Endothelial cell of umbilical vein (primary cell): ENCODE results near the gene ZNF398. TPM values are rescaled to one million over a fixed set of nuclear protein-coding genes. Genes with fewer than 3 reads are reported as not detected.

Experiments
- BruUV-seq: library from RNA; stranded (reverse); fragments of 400-500 nt; replicated peaks from 2 replicates; lab custom pipeline; 2021; lab: Mats Ljungman, UMichigan
- CTCF ChIA-PET: fragments of 300-600, 350-600 bp; sonication (Branson Sonifier 250); formaldehyde crosslinking; loops from one replicate; lab custom pipeline; 2021; ENCODE audit warnings: antibody characterized with exemption, inconsistent platforms; lab: Charles Lee
- POLR2A ChIA-PET: fragments of 300-600, 350-600 bp; sonication (Branson Sonifier 250); formaldehyde crosslinking; loops from one replicate; lab custom pipeline; 2021; ENCODE audit warnings: antibody characterized with exemption, inconsistent platforms; lab: Charles Lee
- DNase-seq: peaks from one replicate; pipeline ENCODE4 v3.0.0-alpha.2; 2011; ENCODE audit warnings: low read depth, low spot score
- FAIRE-seq: peaks from 2 replicates; lab custom pipeline; 2011; peaks lifted over from hg19 to GRCh38; lab: Jason Lieb, UNC
- H2AFZ ChIP-seq: 2 replicates; pipeline ENCODE4 v1.6.0; 2012; ENCODE audit warnings: low read depth, low read length, control low read depth, inconsistent platforms
- H3K27ac ChIP-seq: 2 replicates; pipeline ENCODE4 v1.5.1; 2011; ENCODE audit warnings: low read depth, mild to moderate bottlenecking, control low read depth, low read length, moderate library complexity; ENCODE audit not compliant: insufficient read depth
- H3K27me3 ChIP-seq, 2 experiments: 2 replicates each; pipeline versions ENCODE4 v1.6.0 to v1.6.1; 2011; ENCODE audit warnings: low read length in 2 of 2, mixed read lengths in 1 of 2; ENCODE audit not compliant: control insufficient read depth in 2 of 2, insufficient read depth in 2 of 2
- H3K36me3 ChIP-seq, 2 experiments: 2 replicates in 1 of 2; 3 replicates in 1 of 2; pipeline ENCODE4 v1.5.1; 2011; ENCODE audit warnings: low read length in 2 of 2, mild to moderate bottlenecking in 1 of 2, moderate library complexity in 1 of 2; ENCODE audit not compliant: control insufficient read depth in 2 of 2, insufficient read depth in 2 of 2; ENCODE audit errors: extremely low read depth in 1 of 2
- H3K4me1 ChIP-seq: 3 replicates; pipeline ENCODE4 v1.5.1; 2011; ENCODE audit warnings: mild to moderate bottlenecking, low read length; ENCODE audit not compliant: control insufficient read depth, insufficient read depth; ENCODE audit errors: extremely low read depth
- H3K4me2 ChIP-seq: 2 replicates; pipeline ENCODE4 v1.6.1; 2011; ENCODE audit warnings: low read length, control low read depth, mixed read lengths; ENCODE audit not compliant: insufficient read depth
- H3K4me3 ChIP-seq, 3 experiments: fragments of 200-600 bp in 1 of 3; sonication (generic), shearing (Covaris generic) in 1 of 3; replicated peaks in 1 of 3; 2 replicates each; pipeline ENCODE4 v1.5.1; 2011 to 2016; ENCODE audit warnings: control low read depth in 3 of 3, low read length in 3 of 3, mild to moderate bottlenecking in 2 of 3, inconsistent platforms in 1 of 3, low read depth in 1 of 3, moderate library complexity in 1 of 3; ENCODE audit not compliant: insufficient read depth in 1 of 3
- H3K79me2 ChIP-seq: 2 replicates; pipeline ENCODE4 v1.6.0; 2012; ENCODE audit warnings: low read length, inconsistent platforms; ENCODE audit not compliant: control insufficient read depth, insufficient read depth
- H3K9ac ChIP-seq: replicated peaks from 2 replicates; pipeline ENCODE3; 2011; ENCODE audit warnings: low read length, control low read depth; ENCODE audit not compliant: insufficient read depth; ENCODE audit errors: extremely low read depth
- H3K9me1 ChIP-seq: replicated peaks from 3 replicates; pipeline ENCODE4 v1.6.0; 2011; ENCODE audit warnings: mild to moderate bottlenecking, low read length; ENCODE audit not compliant: control insufficient read depth, insufficient read depth; ENCODE audit errors: extremely low read depth
- H3K9me3 ChIP-seq: replicated peaks from 2 replicates; pipeline ENCODE4 v1.5.1; 2012; ENCODE audit warnings: low read length, inconsistent platforms; ENCODE audit not compliant: control insufficient read depth, insufficient read depth
- H4K20me1 ChIP-seq: replicated peaks from 2 replicates; pipeline ENCODE3; 2011; ENCODE audit warnings: mild to moderate bottlenecking, low read length; ENCODE audit not compliant: control insufficient read depth, insufficient read depth; ENCODE audit errors: extremely low read depth
- EZH2 ChIP-seq: IDR thresholded peaks from 2 replicates; pipeline ENCODE4 v1.6.1; 2012; ENCODE audit warnings: borderline replicate concordance, low read depth, mild to moderate bottlenecking, moderate library complexity, low read length, inconsistent platforms; ENCODE audit not compliant: severe bottlenecking
- FOS ChIP-seq: IDR thresholded peaks from 2 replicates; pipeline ENCODE4 v1.6.1; 2011; ENCODE audit warnings: mild to moderate bottlenecking, low read length, moderate library complexity, borderline replicate concordance; ENCODE audit not compliant: insufficient read depth
- GATA2 ChIP-seq: IDR thresholded peaks from 2 replicates; pipeline ENCODE4 v1.7.0; 2011; ENCODE audit warnings: low read depth, mild to moderate bottlenecking, moderate library complexity, mixed read lengths, low read length; ENCODE audit not compliant: insufficient read length, insufficient read depth
- JUN ChIP-seq: IDR thresholded peaks from 2 replicates; pipeline ENCODE4 v1.6.1; 2011; ENCODE audit warnings: borderline replicate concordance, low read depth; ENCODE audit not compliant: insufficient read length, insufficient read depth
- MYC ChIP-seq: IDR thresholded peaks from one replicate; pipeline ENCODE4 v1.6.1; 2011; ENCODE audit warnings: mild to moderate bottlenecking, low read depth, low read length
- POLR2A ChIP-seq: IDR thresholded peaks from 2 replicates; pipeline ENCODE4 v1.6.1; 2012; ENCODE audit warnings: low read depth, mild to moderate bottlenecking, control low read depth, low read length
- POLR2AphosphoS5 ChIP-seq: IDR thresholded peaks from 2 replicates; pipeline ENCODE4 v1.6.1; 2012; ENCODE audit warnings: low read depth, mild to moderate bottlenecking, control low read depth, low read length, moderate library complexity; ENCODE audit not compliant: insufficient read depth
- dilution Hi-C: fragments of 300-500 bp; cut with MboI; formaldehyde crosslinking; loops from one replicate; pipeline ENCODE4 v1.15.0; 2019; ENCODE audit warnings: low sequenced_read_pairs; ENCODE audit not compliant: extremely low pct_ligation_motif_present
- intact Hi-C: fragments of 100-400 bp; cut with micrococcal nuclease; formaldehyde crosslinking; loops from one replicate; pipeline ENCODE4 v1.10.0; 2022
- polyA plus RNA-seq, 4 experiments: library from polyadenylated mRNA; depleted of rRNA in 3 of 4; stranded (reverse) in 3 of 4; unstranded in 1 of 4; fragments of >200 nt; gene quantifications; 2 replicates each; pipeline versions ENCODE4 v1.2.1 to v1.2.3, GENCODE V29; 2011 to 2012; ENCODE audit warnings: missing spikeins in 1 of 4
- total RNA-seq: library from RNA; stranded (reverse); gene quantifications from 2 replicates; pipeline ENCODE4 v1.2.3, GENCODE V29; 2021
- TF ChIP-seq, protein P1 (sequence below): IDR thresholded peaks from 2 replicates; pipeline ENCODE4 v1.6.1; 2011; ENCODE audit not compliant: insufficient read depth, insufficient read length
- TF ChIP-seq, protein P2 (sequence below), 2 donors: IDR thresholded peaks; 1 replicate in 1 of 2; 2 replicates in 1 of 2; pipeline ENCODE4 v1.5.1; 2011; ENCODE audit warnings: low read length in 2 of 2, mild to moderate bottlenecking in 2 of 2, moderate library complexity in 2 of 2, control low read depth in 1 of 2, inconsistent platforms in 1 of 2, low read depth in 1 of 2; ENCODE audit not compliant: insufficient read depth in 1 of 2; ENCODE audit errors: extremely low read depth in 1 of 2

ZNF398 gene
- total and polyA plus RNA-seq, 2 donors (not counting 3 experiments of a cell fraction or from before 2014, with no cell fraction given): 7.5 to 10.6 TPM

- Histone ChIP-seq H3K4me2 (peak overlapping the region; percentile 70), H3K27me3 (no peaks in the 10 kb centered on the region), H4K20me1 (no peaks in the 10 kb centered on the region), H3K79me2 (peaks cover 44% of the 10 kb centered on the region), H3K9me3 (no peaks in the 10 kb centered on the region), H3K9me1 (no peaks in the 10 kb centered on the region), H3K4me3 (peak overlapping the region; percentile 66 to 83 (median 70)), H3K9ac (peak overlapping the region; percentile 84), H3K36me3 (peaks cover 4 to 22% of the 10 kb centered on the region in 2 experiments), H3K27ac (no peak overlapping the region), H2AFZ (no peak overlapping the region), H3K4me1 (peaks cover 25% of the 10 kb centered on the region)
- DNase-seq (peak; percentile 21), FAIRE-seq (peak; percentile 18)
- TF ChIP-seq FOS (no peak), POLR2AphosphoS5 (no peak), EZH2 (no peak)
- TF ChIP-seq, protein P1, sequence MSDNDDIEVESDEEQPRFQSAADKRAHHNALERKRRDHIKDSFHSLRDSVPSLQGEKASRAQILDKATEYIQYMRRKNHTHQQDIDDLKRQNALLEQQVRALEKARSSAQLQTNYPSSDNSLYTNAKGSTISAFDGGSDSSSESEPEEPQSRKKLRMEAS: no peak
- POLR2A ChIA-PET: no interaction called here
- CTCF ChIA-PET: interaction anchor here (1.2 to 2.3 kb wide), 4 partner anchors 9 to 113 kb away, joined by 3 to 21 read pairs (median 12); partner anchors contain the start of gene ZNF398
- dilution Hi-C loops (no loop called here), intact Hi-C loops (loop anchor here (10.0 kb wide), 1 partner anchor 428 kb away; no protein-coding TSS in a partner anchor)
- TSS peak; percentile 16 for BruUV-seq
These were observed 49.5 kb downstream of the ZNF398 start for GRCh38 chr7:149196705-149197171.

GRCh38 chr7:149197675-149198074 is 50.4 kb downstream of the ZNF398 start:
- DNase-seq (no peak), FAIRE-seq (no peak)
- Histone ChIP-seq H3K9me1 (no peaks in the 10 kb centered on the region), H3K27ac (no peak overlapping the region), H3K4me2 (no peak overlapping the region), H3K4me3 (no peak overlapping the region), H4K20me1 (no peaks in the 10 kb centered on the region), H3K9me3 (no peaks in the 10 kb centered on the region), H3K79me2 (peaks cover 47% of the 10 kb centered on the region), H2AFZ (no peak overlapping the region), H3K4me1 (peaks cover 25% of the 10 kb centered on the region), H3K36me3 (peaks cover 4 to 24% of the 10 kb centered on the region in 2 experiments), H3K27me3 (no peaks in the 10 kb centered on the region), H3K9ac (no peak overlapping the region)
- intact Hi-C loops: loop anchor here (10.0 kb wide), 1 partner anchor 427 kb away; no protein-coding TSS in a partner anchor
- CTCF ChIA-PET: no interaction called here
- TF ChIP-seq MYC (no peak), POLR2AphosphoS5 (no peak), FOS (no peak), POLR2A (no peak), GATA2 (no peak), EZH2 (no peak), JUN (no peak)
- TF ChIP-seq, protein P2, sequence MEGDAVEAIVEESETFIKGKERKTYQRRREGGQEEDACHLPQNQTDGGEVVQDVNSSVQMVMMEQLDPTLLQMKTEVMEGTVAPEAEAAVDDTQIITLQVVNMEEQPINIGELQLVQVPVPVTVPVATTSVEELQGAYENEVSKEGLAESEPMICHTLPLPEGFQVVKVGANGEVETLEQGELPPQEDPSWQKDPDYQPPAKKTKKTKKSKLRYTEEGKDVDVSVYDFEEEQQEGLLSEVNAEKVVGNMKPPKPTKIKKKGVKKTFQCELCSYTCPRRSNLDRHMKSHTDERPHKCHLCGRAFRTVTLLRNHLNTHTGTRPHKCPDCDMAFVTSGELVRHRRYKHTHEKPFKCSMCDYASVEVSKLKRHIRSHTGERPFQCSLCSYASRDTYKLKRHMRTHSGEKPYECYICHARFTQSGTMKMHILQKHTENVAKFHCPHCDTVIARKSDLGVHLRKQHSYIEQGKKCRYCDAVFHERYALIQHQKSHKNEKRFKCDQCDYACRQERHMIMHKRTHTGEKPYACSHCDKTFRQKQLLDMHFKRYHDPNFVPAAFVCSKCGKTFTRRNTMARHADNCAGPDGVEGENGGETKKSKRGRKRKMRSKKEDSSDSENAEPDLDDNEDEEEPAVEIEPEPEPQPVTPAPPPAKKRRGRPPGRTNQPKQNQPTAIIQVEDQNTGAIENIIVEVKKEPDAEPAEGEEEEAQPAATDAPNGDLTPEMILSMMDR (IDR thresholded peaks at IDR 0.05; ENCODE audit: extremely low read depth in 1 of 2, insufficient read depth in 1 of 2, low read depth in 1 of 2, low read length in 2 of 2): no peak
- TF ChIP-seq, protein P1: no peak
- POLR2A ChIA-PET: no interaction called here
- no TSS peak for BruUV-seq
- dilution Hi-C loops: no loop called here
